ENCODE measurements around the gene TTC13. TPM values are rescaled to one million over a fixed set of nuclear protein-coding genes. Genes with fewer than 3 reads are reported as not detected.
"Not testable (repeated sequence)": the region's sequence is repeated elsewhere in the genome, so short reads cannot be mapped to it uniquely, and the experiment has no call there.

Gene TTC13
- total RNA-seq, 2 donors from 2014 or later, result 28.0 to 47.0 TPM

DNA sequence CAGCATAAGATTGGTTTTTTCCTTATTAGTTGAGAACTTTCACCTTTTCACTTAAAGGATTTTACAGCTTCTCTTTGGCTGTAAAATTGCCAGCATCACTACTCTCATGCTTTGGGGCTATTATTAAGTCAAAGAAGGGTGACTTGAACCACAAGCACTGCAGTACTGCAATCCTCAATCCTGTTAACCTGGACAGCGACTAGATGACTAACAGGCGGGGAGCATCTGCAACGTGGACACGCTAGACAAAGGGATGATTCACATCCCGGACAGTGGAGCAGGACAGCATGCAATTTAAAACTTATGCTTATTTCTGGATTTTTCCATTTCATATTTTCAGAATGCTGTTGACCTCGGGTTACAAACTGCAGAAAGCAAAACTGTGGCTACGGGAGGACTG is 8.3 kb upstream of the TTC13 start:
- H3K4me3 ChIP-seq, result no peak overlapping the region
- TF ChIP-seq, protein P1, sequence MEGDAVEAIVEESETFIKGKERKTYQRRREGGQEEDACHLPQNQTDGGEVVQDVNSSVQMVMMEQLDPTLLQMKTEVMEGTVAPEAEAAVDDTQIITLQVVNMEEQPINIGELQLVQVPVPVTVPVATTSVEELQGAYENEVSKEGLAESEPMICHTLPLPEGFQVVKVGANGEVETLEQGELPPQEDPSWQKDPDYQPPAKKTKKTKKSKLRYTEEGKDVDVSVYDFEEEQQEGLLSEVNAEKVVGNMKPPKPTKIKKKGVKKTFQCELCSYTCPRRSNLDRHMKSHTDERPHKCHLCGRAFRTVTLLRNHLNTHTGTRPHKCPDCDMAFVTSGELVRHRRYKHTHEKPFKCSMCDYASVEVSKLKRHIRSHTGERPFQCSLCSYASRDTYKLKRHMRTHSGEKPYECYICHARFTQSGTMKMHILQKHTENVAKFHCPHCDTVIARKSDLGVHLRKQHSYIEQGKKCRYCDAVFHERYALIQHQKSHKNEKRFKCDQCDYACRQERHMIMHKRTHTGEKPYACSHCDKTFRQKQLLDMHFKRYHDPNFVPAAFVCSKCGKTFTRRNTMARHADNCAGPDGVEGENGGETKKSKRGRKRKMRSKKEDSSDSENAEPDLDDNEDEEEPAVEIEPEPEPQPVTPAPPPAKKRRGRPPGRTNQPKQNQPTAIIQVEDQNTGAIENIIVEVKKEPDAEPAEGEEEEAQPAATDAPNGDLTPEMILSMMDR (IDR thresholded peaks at IDR 0.05), result no peak
- no peaks in the 10 kb centered on the region for H3K4me1 ChIP-seq
- intact Hi-C loops (cut with DNase I), result no loop called here
- peaks cover 4% of the 10 kb centered on the region for H3K36me3 ChIP-seq
- no peak for DNase-seq
- H3K27ac ChIP-seq, result no peak overlapping the region
- no peaks in the 10 kb centered on the region for H3K9me3 ChIP-seq
- H3K9ac ChIP-seq (ENCODE audit: low read depth in 2 of 2, low read length in 2 of 2), result no peak overlapping the region
- H3K27me3 ChIP-seq, result no peaks in the 10 kb centered on the region

DNA sequence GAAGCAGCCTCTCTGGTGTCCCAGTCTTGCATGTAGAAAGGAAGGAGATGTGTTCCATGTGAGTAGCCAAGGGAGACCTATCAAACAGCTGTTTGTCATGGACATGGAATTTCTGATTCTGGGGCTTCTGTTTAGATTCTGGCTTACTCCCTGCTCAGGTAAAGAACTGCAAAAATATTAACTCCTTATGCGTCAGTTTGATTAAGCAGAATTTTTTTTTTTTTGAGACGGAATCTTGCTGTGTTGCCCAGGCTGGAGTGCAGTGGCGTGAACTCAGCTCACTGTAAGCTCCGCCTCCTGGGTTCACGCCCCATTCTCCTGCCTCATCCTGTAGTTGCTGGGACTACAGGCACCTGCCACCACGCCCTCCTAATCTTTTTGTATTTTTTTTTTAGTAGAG is 7.0 kb upstream of the TTC13 start:
- peak overlapping the region in 1 of 2 donors; percentile 4 for H3K9ac ChIP-seq (ENCODE audit: low read depth in 2 of 2, low read length in 2 of 2)
- no peaks in the 10 kb centered on the region for H3K9me3 ChIP-seq
- peak; percentile 78 for DNase-seq
- no peaks in the 10 kb centered on the region for H3K36me3 ChIP-seq
- intact Hi-C loops (cut with DNase I), result no loop called here
- H3K27me3 ChIP-seq, result no peaks in the 10 kb centered on the region
- no peak overlapping the region for H3K4me3 ChIP-seq
- TF ChIP-seq, protein P1 (IDR thresholded peaks at IDR 0.05), result no peak
- peak overlapping the region; percentile 66 for H3K27ac ChIP-seq
- H3K4me1 ChIP-seq, result no peaks in the 10 kb centered on the region

DNA sequence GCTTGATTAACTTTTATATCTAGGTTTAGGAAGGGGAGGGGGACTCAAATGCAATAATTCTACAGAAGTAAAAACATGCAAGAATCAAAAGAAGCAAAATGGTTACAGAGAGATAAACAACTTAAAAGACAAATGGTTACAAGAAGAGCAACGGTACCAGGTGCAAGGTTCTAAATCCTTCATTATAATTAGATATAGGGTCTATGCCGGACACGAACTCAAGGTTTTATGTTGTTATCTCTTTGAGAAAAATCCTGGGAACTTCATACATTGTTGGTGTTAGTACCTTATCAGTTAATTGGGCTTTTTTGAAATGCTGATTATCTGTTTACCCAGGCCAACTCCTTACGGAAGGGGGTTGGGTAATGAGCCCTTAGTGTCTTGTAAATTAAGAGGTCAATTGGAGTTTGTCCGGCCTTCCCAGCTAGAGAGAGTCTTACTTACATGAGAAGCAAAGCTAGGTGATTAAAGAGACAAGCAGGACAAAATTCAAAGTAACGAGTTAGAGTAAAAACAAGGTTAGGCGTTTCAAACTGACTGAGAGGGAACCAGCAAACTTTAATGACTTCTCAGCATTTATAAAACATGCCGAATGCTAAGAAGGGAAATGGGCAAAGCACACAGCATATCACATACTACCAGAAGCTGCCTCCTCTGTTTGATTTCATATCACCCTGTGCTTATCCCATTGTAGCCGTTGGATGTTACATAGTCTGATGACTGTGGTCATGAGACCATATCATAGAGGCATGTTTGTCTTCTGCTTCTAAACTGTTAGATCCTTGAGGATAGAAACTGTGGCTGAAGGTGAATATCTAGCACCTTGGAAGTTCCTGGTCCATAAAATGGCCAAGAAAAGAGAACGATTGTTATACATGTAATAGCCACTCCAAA is 6.2 kb upstream of the TTC13 start:
- H3K4me1 ChIP-seq; H3K9me3 ChIP-seq; H3K36me3 ChIP-seq; H3K27me3 ChIP-seq; H3K4me3 ChIP-seq; intact Hi-C loops (cut with DNase I): not testable (repeated sequence)
- peak overlapping the region; percentile 66 for H3K27ac ChIP-seq
- DNase-seq, result peak; percentile 66
- peak overlapping the region in 1 of 2 donors; percentile 4 for H3K9ac ChIP-seq (ENCODE audit: low read depth in 2 of 2, low read length in 2 of 2)

DNA sequence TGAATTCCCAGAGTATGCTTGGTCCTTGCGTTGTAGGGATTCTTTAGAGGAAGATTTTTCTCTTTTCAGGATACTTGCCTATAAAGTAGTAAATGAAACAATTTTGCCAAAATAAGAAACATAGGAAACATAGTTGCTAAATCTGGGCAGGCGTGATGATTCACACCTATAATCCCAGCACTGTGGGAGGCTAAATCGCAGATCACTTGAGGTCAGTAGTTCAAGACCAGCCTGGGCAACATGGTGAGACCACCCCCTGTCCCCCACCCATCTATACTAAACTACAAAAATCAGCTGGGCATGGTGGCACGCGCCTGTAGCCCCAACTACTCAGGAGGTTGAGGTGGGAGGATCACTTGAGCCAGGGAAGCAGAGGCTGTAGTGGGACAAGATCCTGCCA is 5.2 kb upstream of the TTC13 start:
- TF ChIP-seq, protein P1 (IDR thresholded peaks at IDR 0.05), result no peak
- Histone ChIP-seq H3K9ac (ENCODE audit: low read depth in 2 of 2, low read length in 2 of 2) (no peak overlapping the region), H3K9me3 (no peaks in the 10 kb centered on the region), H3K4me1 (no peaks in the 10 kb centered on the region), H3K4me3 (no peak overlapping the region), H3K36me3 (no peaks in the 10 kb centered on the region), H3K27me3 (no peaks in the 10 kb centered on the region), H3K27ac (peak overlapping the region; percentile 46)
- intact Hi-C loops (cut with DNase I), result no loop called here
- no peak for DNase-seq

DNA sequence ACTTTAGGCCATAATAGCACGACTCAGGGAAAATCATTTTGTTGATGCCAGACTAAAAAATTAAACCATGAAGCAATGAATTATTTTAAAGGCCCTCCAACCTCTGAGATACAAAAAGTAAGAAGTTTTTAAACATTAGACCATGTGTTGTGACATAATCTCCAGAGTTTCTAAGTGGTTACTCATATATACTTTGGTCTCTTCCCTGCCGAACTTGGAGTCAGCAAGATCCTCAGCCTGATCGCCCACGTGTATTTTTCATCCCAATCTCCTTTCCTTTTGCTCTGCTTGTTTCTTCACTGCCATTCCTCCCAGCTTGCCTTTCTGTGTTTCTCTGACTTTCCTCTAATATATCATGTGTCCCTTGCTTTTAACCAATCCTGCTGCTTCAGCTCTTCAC is 4.0 kb upstream of the TTC13 start:
- H3K27ac ChIP-seq, result no peak overlapping the region
- H3K36me3 ChIP-seq, result no peaks in the 10 kb centered on the region
- H3K4me1 ChIP-seq, result peaks cover 2% of the 10 kb centered on the region
- H3K4me3 ChIP-seq, result no peak overlapping the region
- DNase-seq, result no peak
- intact Hi-C loops (cut with DNase I), result no loop called here
- TF ChIP-seq, protein P1 (IDR thresholded peaks at IDR 0.05), result no peak
- H3K9ac ChIP-seq (ENCODE audit: low read depth in 2 of 2, low read length in 2 of 2), result no peak overlapping the region
- H3K27me3 ChIP-seq, result no peaks in the 10 kb centered on the region
- H3K9me3 ChIP-seq, result no peaks in the 10 kb centered on the region

DNA sequence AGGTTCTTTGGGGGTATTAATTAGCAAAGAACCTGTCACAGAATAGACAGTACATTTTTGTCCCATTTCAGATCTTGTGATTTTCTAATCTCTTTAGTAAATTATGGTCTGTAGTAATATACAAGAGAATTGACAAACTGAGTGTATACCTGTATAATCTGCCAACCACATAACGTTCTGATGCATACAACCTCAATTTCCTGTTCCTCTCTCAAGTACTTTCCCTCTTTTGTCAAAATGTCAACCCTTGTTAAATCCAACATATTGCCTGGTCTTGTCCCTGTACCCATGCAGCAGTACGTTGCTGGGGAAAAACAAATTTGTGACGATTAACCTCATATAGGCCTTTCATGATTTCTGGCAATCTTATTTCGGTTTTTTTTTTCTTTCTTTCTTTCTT is 1.3 kb upstream of the TTC13 start:
- Histone ChIP-seq H3K36me3 (no peaks in the 10 kb centered on the region), H3K27ac (no peak overlapping the region), H3K4me3 (peak overlapping the region; percentile 77), H3K4me1 (peaks cover 9% of the 10 kb centered on the region), H3K9me3 (no peaks in the 10 kb centered on the region), H3K27me3 (no peaks in the 10 kb centered on the region), H3K9ac (ENCODE audit: low read depth in 2 of 2, low read length in 2 of 2) (peak overlapping the region in 1 of 2 donors; percentile 81)
- TF ChIP-seq, protein P1 (IDR thresholded peaks at IDR 0.05), result no peak
- no peak for DNase-seq
- intact Hi-C loops (cut with DNase I), result loop anchor here (5.0 kb wide), 2 partner anchors 63 to 232 kb away; no protein-coding TSS in a partner anchor

All from colonic mucosa (tissue), 4 donors.